PC-3 (cell line): ENCODE data around the gene RAI1. TPM values are rescaled to one million over a fixed set of nuclear protein-coding genes. Genes with fewer than 3 reads are reported as not detected.

Source experiments
- ATAC-seq: fragments of 200-7000 bp; cut with Tn5 transposase; 2 replicates; pipeline ENCODE4 v1.9.1; 2020; ENCODE audit warnings: mild to moderate bottlenecking, moderate library complexity
- BruUV-seq: library from RNA; stranded (reverse); fragments of 400-500 nt; replicated peaks from 2 replicates; lab custom pipeline; 2021; lab: Mats Ljungman, UMichigan
- CTCF ChIA-PET: fragments of 300-600 bp; sonication (Branson Sonifier 250); formaldehyde crosslinking; loops from one replicate; lab custom pipeline; 2022; ENCODE audit warnings: antibody characterized with exemption; lab: Charles Lee
- POLR2A ChIA-PET: fragments of 300-600 bp; sonication (Branson Sonifier 250); formaldehyde crosslinking; loops from one replicate; lab custom pipeline; 2022; ENCODE audit warnings: antibody characterized with exemption; ENCODE audit not compliant: unreplicated experiment; lab: Charles Lee
- DNase-seq: peaks from one replicate; pipeline ENCODE4 v3.0.0-alpha.2; 2015
- H2AFZ ChIP-seq: fragments of 300-600 bp; sonication (generic); 2 replicates; pipeline ENCODE4 v1.6.0; 2016; ENCODE audit warnings: antibody characterized with exemption, low read length
- H3F3A ChIP-seq: fragments of 300-600 bp; sonication (generic); one replicate; pipeline ENCODE4 v1.6.0; 2017; ENCODE audit warnings: antibody characterized with exemption, low read length, control low read depth, mild to moderate bottlenecking; ENCODE audit not compliant: unreplicated experiment
- H3K27ac ChIP-seq: fragments of 300-600 bp; sonication (generic); 2 replicates; pipeline ENCODE4 v1.5.1; 2016; ENCODE audit warnings: mild to moderate bottlenecking, low read length
- H3K27me3 ChIP-seq: fragments of 300-600 bp; sonication (generic); 2 replicates; pipeline ENCODE4 v1.6.1; 2016; ENCODE audit warnings: low read length, mixed read lengths
- H3K36me3 ChIP-seq: fragments of 300-600 bp; sonication (generic); 2 replicates; pipeline ENCODE4 v1.6.1; 2016; ENCODE audit warnings: low read depth, mixed run types, low read length, mixed read lengths
- H3K4me1 ChIP-seq: fragments of 300-600 bp; sonication (generic); 2 replicates; pipeline ENCODE4 v1.5.1; 2016; ENCODE audit warnings: low read length; ENCODE audit not compliant: insufficient read depth
- H3K4me2 ChIP-seq: fragments of 300-600 bp; sonication (generic); 2 replicates; pipeline ENCODE4 v1.6.0; 2016; ENCODE audit warnings: low read length
- H3K4me3 ChIP-seq: fragments of 300-600 bp; sonication (generic); 2 replicates; pipeline ENCODE4 v1.5.1; 2016; ENCODE audit warnings: mild to moderate bottlenecking, low read length, mixed read lengths
- H3K79me2 ChIP-seq: fragments of 300-600 bp; sonication (generic); 2 replicates; pipeline ENCODE4 v1.6.1; 2017; ENCODE audit warnings: low read length, mixed read lengths
- H3K9ac ChIP-seq: fragments of 300-600 bp; sonication (generic); 2 replicates; pipeline ENCODE4 v1.6.0; 2016; ENCODE audit warnings: mild to moderate bottlenecking, low read length
- H3K9me2 ChIP-seq: fragments of 300-600 bp; sonication (generic); replicated peaks from 2 replicates; pipeline ENCODE4 v1.6.1; 2016; ENCODE audit warnings: mixed run types, low read length, mixed read lengths
- H3K9me3 ChIP-seq: fragments of 300-600 bp; sonication (generic); 2 replicates; pipeline ENCODE4 v1.6.1; 2016; ENCODE audit warnings: low read length, mixed read lengths
- H4K20me1 ChIP-seq: fragments of 300-600 bp; sonication (generic); 2 replicates; pipeline ENCODE4 v1.6.1; 2016; ENCODE audit warnings: low read length, mixed read lengths
- CTCF ChIP-seq: fragments of 300-600 bp; sonication (generic); conservative IDR thresholded peaks from 2 replicates; pipeline ENCODE4 v1.5.1; 2017; ENCODE audit warnings: antibody characterized with exemption, low read depth, mild to moderate bottlenecking, low read length
- EZH2 ChIP-seq: fragments of 300-600 bp; sonication (generic); IDR thresholded peaks from one replicate; pipeline ENCODE4 v1.6.1; 2017; ENCODE audit warnings: antibody characterized with exemption, mild to moderate bottlenecking, low read length; ENCODE audit not compliant: unreplicated experiment
- EZH2phosphoT487 ChIP-seq: fragments of 300-600 bp; sonication (generic); IDR thresholded peaks from 2 replicates; pipeline ENCODE4 v1.6.1; 2018; ENCODE audit warnings: mild to moderate bottlenecking, antibody characterized with exemption, low read length, borderline replicate concordance
- intact Hi-C: fragments of 100-400 bp; cut with micrococcal nuclease; formaldehyde crosslinking; loops from 2 replicates; pipeline ENCODE4 v1.9.0; 2023
- total RNA-seq: library from RNA; depleted of rRNA; stranded (reverse); fragments of >200 nt; gene quantifications from 2 replicates; pipeline ENCODE4 v1.2.3, GENCODE V29; 2014

The RAI1 gene
- total RNA-seq, 1 experiment from 2014 or later = 33.0 TPM

- no TSS peak for BruUV-seq
- CTCF ChIA-PET = no interaction called here
- DNase-seq = no peak
- Histone ChIP-seq H3K9me3 (no peaks in the 10 kb centered on the region), H3F3A (no peaks in the 10 kb centered on the region), H4K20me1 (no peaks in the 10 kb centered on the region), H3K36me3 (peaks cover 15% of the 10 kb centered on the region), H3K4me3 (no peak overlapping the region), H3K79me2 (no peaks in the 10 kb centered on the region), H3K9ac (no peak overlapping the region), H3K4me1 (no peaks in the 10 kb centered on the region), H2AFZ (no peak overlapping the region), H3K4me2 (no peak overlapping the region), H3K9me2 (no peaks in the 10 kb centered on the region), H3K27me3 (no peaks in the 10 kb centered on the region), H3K27ac (no peak overlapping the region)
- intact Hi-C loops = no loop called here
- TF ChIP-seq CTCF (no peak), EZH2 (no peak), EZH2phosphoT487 (no peak)
- POLR2A ChIA-PET = no interaction called here
- no peak for ATAC-seq
Observed at GRCh38 chr17:17794382-17794781, 113.1 kb downstream of the RAI1 start.

DNA sequence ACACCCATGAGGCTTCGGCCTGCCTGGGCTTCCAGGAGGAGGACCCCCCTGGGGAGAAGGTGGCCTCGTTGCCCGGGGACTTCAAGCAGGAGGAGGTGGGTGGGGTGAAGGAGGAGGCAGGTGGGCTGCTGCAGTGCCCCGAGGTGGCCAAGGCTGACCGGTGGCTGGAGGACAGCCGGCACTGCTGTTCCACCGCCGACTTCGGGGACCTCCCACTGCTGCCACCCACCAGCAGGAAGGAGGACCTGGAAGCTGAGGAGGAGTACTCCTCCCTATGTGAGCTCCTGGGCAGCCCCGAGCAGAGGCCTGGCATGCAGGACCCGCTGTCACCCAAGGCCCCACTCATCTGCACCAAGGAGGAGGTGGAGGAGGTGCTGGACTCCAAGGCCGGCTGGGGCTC is 114.0 kb downstream of the RAI1 start:
- Histone ChIP-seq H3K9me2 (no peaks in the 10 kb centered on the region), H3K36me3 (peaks cover 15% of the 10 kb centered on the region), H4K20me1 (no peaks in the 10 kb centered on the region), H3K4me3 (no peak overlapping the region), H3K4me1 (no peaks in the 10 kb centered on the region), H3K79me2 (no peaks in the 10 kb centered on the region), H2AFZ (no peak overlapping the region), H3K27me3 (no peaks in the 10 kb centered on the region), H3K27ac (no peak overlapping the region), H3K9ac (no peak overlapping the region), H3F3A (no peaks in the 10 kb centered on the region), H3K4me2 (no peak overlapping the region), H3K9me3 (no peaks in the 10 kb centered on the region)
- TF ChIP-seq EZH2phosphoT487 (no peak), EZH2 (no peak), CTCF (no peak)
- ChIA-PET POLR2A (no interaction called here), CTCF (no interaction called here)
- intact Hi-C loops = no loop called here
- ATAC-seq (no peak), DNase-seq (no peak)
- no TSS peak for BruUV-seq

DNA sequence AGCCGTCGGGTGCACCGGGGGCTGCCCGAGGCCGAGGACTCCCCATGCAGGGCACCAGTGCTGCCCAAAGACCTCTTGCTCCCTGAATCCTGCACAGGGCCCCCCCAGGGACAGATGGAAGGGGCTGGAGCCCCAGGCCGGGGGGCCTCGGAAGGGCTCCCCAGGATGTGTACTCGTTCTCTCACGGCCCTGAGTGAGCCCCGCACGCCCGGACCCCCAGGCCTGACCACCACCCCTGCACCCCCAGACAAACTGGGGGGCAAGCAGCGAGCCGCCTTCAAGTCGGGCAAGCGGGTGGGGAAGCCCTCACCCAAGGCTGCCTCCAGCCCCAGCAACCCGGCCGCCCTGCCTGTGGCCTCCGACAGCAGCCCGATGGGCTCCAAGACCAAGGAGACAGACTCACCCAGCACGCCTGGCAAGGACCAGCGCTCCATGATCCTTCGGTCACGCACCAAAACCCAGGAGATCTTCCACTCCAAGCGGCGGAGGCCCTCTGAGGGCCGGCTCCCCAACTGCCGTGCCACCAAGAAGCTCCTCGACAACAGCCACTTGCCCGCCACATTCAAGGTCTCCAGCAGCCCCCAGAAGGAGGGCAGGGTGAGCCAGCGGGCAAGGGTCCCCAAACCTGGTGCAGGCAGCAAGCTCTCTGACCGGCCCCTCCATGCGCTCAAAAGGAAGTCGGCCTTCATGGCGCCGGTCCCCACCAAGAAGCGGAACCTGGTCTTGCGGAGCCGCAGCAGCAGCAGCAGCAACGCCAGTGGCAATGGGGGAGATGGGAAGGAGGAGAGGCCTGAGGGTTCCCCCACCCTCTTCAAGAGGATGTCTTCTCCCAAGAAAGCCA is 114.9 kb downstream of the RAI1 start:
- no peak overlapping the region for H3K4me2 ChIP-seq
- H3K4me3 ChIP-seq = no peak overlapping the region
- no peak overlapping the region for H3K27ac ChIP-seq
- no TSS peak for BruUV-seq
- H3K27me3 ChIP-seq = no peaks in the 10 kb centered on the region
- ATAC-seq = no peak
- no peaks in the 10 kb centered on the region for H3K79me2 ChIP-seq
- peaks cover 15% of the 10 kb centered on the region for H3K36me3 ChIP-seq
- ChIA-PET CTCF (no interaction called here), POLR2A (no interaction called here)
- TF ChIP-seq EZH2phosphoT487 (no peak), CTCF (no peak), EZH2 (no peak)
- no peaks in the 10 kb centered on the region for H3F3A ChIP-seq
- H3K9me3 ChIP-seq = no peaks in the 10 kb centered on the region
- no peak overlapping the region for H3K9ac ChIP-seq
- no peaks in the 10 kb centered on the region for H3K4me1 ChIP-seq
- H2AFZ ChIP-seq = no peak overlapping the region
- no peak for DNase-seq
- H3K9me2 ChIP-seq = no peaks in the 10 kb centered on the region
- no peaks in the 10 kb centered on the region for H4K20me1 ChIP-seq
- intact Hi-C loops = no loop called here
